HFFc6 (cell line): Measurements from ENCODE around the gene TTPAL. TPM values are rescaled to one million over a fixed set of nuclear protein-coding genes. Genes with fewer than 3 reads are reported as not detected.

Source experiments
- DNase-seq: peaks from one replicate; pipeline ENCODE4 v3.0.0-alpha.2; 2018
- H3K27ac Mint-ChIP-seq: 2 replicates; pipeline ENCODE4 v1.8.0; 2020; ENCODE audit warnings: mild to moderate bottlenecking, mixed read lengths
- H3K27me3 Mint-ChIP-seq: 2 replicates; pipeline ENCODE4 v1.8.0; 2021; ENCODE audit warnings: mild to moderate bottlenecking, moderate library complexity, mixed read lengths; ENCODE audit not compliant: insufficient read depth
- H3K36me3 Mint-ChIP-seq: 2 replicates; pipeline ENCODE4 v1.8.0; 2021; ENCODE audit warnings: low read depth, mixed read lengths
- H3K4me1 Mint-ChIP-seq: 2 replicates; pipeline ENCODE4 v1.8.0; 2020; ENCODE audit warnings: low read depth, mixed read lengths
- H3K4me3 Mint-ChIP-seq: 2 replicates; pipeline ENCODE4 v1.8.0; 2020; ENCODE audit warnings: mild to moderate bottlenecking, moderate library complexity, mixed read lengths
- H3K9me3 Mint-ChIP-seq: 2 replicates; pipeline ENCODE4 v1.8.0; 2020; ENCODE audit warnings: mild to moderate bottlenecking, mixed read lengths
- total RNA-seq, 6 experiments: library from RNA; stranded (reverse); fragmentation: NEBNext Ultra II Directional; extraction: Animal tissue kit (Norgen Biotek cat#: 25700); gene quantifications; 2 replicates in 1 of 6; 3 replicates in 5 of 6; pipeline ENCODE4 v1.2.3, GENCODE V29; 2021
- TF ChIP-seq, protein P1 (sequence below): fragments of 200-600 bp; sonication (generic); IDR thresholded peaks from 2 replicates; pipeline ENCODE4 v1.5.0; 2021; ENCODE audit warnings: antibody characterized with exemption, mild to moderate bottlenecking

TTPAL gene
- total RNA-seq, 6 experiments from 2014 or later, result 28.7 to 38.7 (median 35.2) TPM

GRCh38 chr20:44454306-44454963 lies 21.2 kb upstream of the TTPAL start:
- Mint-ChIP-seq H3K36me3 (no peaks in the 10 kb centered on the region), H3K4me3 (no peak overlapping the region), H3K4me1 (no peaks in the 10 kb centered on the region), H3K27me3 (peaks cover 28% of the 10 kb centered on the region), H3K9me3 (no peaks in the 10 kb centered on the region), H3K27ac (no peak overlapping the region)
- no peak for DNase-seq
- TF ChIP-seq, protein P1, sequence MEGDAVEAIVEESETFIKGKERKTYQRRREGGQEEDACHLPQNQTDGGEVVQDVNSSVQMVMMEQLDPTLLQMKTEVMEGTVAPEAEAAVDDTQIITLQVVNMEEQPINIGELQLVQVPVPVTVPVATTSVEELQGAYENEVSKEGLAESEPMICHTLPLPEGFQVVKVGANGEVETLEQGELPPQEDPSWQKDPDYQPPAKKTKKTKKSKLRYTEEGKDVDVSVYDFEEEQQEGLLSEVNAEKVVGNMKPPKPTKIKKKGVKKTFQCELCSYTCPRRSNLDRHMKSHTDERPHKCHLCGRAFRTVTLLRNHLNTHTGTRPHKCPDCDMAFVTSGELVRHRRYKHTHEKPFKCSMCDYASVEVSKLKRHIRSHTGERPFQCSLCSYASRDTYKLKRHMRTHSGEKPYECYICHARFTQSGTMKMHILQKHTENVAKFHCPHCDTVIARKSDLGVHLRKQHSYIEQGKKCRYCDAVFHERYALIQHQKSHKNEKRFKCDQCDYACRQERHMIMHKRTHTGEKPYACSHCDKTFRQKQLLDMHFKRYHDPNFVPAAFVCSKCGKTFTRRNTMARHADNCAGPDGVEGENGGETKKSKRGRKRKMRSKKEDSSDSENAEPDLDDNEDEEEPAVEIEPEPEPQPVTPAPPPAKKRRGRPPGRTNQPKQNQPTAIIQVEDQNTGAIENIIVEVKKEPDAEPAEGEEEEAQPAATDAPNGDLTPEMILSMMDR, result no peak

GRCh38 chr20:44455126-44455525 lies 20.5 kb upstream of the TTPAL start:
- TF ChIP-seq, protein P1, result no peak
- Mint-ChIP-seq H3K4me3 (no peak overlapping the region), H3K4me1 (no peaks in the 10 kb centered on the region), H3K36me3 (no peaks in the 10 kb centered on the region), H3K9me3 (no peaks in the 10 kb centered on the region), H3K27me3 (peaks cover 25% of the 10 kb centered on the region), H3K27ac (no peak overlapping the region)
- DNase-seq, result no peak

DNA sequence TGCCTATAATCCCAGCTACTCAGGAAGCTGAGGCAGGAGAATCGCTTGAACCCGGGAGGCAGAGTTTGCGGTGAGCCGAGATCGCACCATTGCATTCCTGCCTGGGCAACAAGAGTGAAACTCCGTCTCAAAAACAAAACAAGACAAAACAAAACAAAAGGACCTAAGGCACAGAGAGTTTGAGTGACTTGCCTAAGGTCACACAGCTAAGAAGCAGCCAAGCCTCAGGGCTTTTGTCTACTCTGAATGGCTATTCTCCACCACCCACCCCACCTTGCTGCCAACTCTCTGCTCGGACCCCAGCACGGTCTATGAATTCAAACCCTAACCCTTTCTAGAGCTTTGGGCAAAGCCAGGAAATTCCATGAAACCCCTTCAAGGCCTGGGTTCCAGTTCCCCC lies 19.1 kb upstream of the TTPAL start:
- H3K36me3 Mint-ChIP-seq, result no peaks in the 10 kb centered on the region
- no peak overlapping the region for H3K4me3 Mint-ChIP-seq
- DNase-seq, result no peak
- no peak overlapping the region for H3K27ac Mint-ChIP-seq
- TF ChIP-seq, protein P1, result no peak
- no peaks in the 10 kb centered on the region for H3K9me3 Mint-ChIP-seq
- peaks cover 17% of the 10 kb centered on the region for H3K27me3 Mint-ChIP-seq
- H3K4me1 Mint-ChIP-seq, result no peaks in the 10 kb centered on the region

DNA sequence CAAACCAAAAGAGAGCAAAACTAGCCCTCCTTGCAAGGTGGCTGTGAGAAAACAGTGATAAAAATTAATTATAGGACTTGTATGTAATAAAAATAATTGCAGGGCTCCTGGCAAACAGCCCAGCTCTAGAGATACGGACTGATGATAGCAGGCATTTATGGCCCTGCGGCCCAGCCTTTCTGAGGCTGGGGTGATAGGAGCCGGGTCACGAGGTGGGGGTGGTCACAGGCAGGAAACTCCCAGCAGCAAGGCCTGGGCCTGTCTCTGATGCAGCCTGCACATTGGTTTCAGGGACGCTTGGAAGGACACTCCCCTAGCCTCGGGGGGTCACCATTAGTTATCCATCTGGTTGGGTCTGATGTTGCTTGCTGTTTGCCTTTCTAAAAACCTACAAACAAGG lies 18.7 kb upstream of the TTPAL start:
- H3K36me3 Mint-ChIP-seq, result no peaks in the 10 kb centered on the region
- DNase-seq, result no peak

GRCh38 chr20:44459271-44459670 lies 16.4 kb upstream of the TTPAL start:
- no peaks in the 10 kb centered on the region for H3K36me3 Mint-ChIP-seq
- TF ChIP-seq, protein P1, result no peak
- H3K27ac Mint-ChIP-seq, result no peak overlapping the region
- no peaks in the 10 kb centered on the region for H3K4me1 Mint-ChIP-seq
- H3K9me3 Mint-ChIP-seq, result no peaks in the 10 kb centered on the region
- H3K27me3 Mint-ChIP-seq, result peaks cover 22% of the 10 kb centered on the region
- H3K4me3 Mint-ChIP-seq, result no peak overlapping the region
- DNase-seq, result no peak

More for the DNA sequence above, 18.7 kb upstream of the TTPAL start:
- H3K4me1 Mint-ChIP-seq, result no peaks in the 10 kb centered on the region
- peaks cover 17% of the 10 kb centered on the region for H3K27me3 Mint-ChIP-seq
- H3K27ac Mint-ChIP-seq, result no peak overlapping the region
- no peak overlapping the region for H3K4me3 Mint-ChIP-seq
- TF ChIP-seq, protein P1, result no peak
- no peaks in the 10 kb centered on the region for H3K9me3 Mint-ChIP-seq
